SIG-M5 treated with dmso at 0.1 percent for 504 hours (cell line): ENCODE results near the gene STAT2.
A peak's percentile ranks its signal among the peaks of the same experiment; 100 is the strongest.

Experiments
- DNase-seq: peaks from one replicate; lab custom pipeline; 2025; ENCODE audit not compliant: unreplicated experiment; lab: John Stamatoyannopoulos, UW

The STAT2 gene

GRCh38 chr12:56297400-56297799, 62.5 kb downstream of the STAT2 start:
- DNase-seq = no peak

GRCh38 chr12:56296295-56296694, 63.6 kb downstream of the STAT2 start:
- DNase-seq = peak; percentile 83

GRCh38 chr12:56293795-56294194, 66.1 kb downstream of the STAT2 start:
- DNase-seq = no peak
